ENCODE data around the gene SLX4IP.

GRCh38 chr20:10472871-10473270 lies 37.8 kb downstream of the SLX4IP start:
- TF ChIP-seq CTCF (IDR thresholded peaks at IDR 0.05 in 8 of 11, conservative IDR thresholded peaks at IDR 0.05 in 3 of 11) (no peak), POLR2A (IDR thresholded peaks at IDR 0.05) (no peak)
